ENCODE results near the gene C20orf144.

DNA sequence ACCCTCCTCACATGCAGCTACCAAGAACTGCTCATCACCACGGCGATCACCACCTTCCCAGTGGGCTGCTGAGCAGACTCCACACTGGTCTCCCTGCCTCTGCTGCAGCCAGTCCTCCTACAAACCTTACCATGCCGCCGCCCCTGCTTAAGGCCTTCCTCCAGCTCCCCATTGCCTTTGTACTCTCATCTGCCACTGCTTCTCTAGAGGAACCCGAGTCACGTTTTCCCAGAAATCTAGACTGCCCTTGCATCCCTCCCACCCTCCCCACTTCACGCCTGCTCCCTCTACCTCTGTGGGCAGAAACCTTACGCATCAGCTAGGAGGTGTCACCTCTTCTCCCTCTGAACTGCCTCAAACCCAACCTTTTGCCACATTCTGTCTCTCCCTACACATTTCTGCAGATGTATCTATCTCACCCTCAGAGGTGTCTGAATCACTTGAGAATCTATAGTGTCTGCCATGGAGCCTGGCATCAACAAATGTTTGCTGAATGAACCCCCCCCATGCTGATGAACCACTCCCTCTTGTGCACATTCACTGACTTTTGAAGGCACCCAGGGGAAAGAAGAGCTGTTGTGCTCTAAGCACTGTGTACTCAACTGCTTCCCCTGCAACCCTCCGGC, 19.7 kb downstream of the C20orf144 start:
- no peak for TF ChIP-seq CREB1 (IDR thresholded peaks at IDR 0.05; ENCODE audit: low read depth)
- TF ChIP-seq, protein P1, sequence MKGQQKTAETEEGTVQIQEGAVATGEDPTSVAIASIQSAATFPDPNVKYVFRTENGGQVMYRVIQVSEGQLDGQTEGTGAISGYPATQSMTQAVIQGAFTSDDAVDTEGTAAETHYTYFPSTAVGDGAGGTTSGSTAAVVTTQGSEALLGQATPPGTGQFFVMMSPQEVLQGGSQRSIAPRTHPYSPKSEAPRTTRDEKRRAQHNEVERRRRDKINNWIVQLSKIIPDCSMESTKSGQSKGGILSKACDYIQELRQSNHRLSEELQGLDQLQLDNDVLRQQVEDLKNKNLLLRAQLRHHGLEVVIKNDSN (IDR thresholded peaks at IDR 0.05), result no peak
- TF ChIP-seq FOXM1 (IDR thresholded peaks at IDR 0.05; ENCODE audit: borderline replicate concordance, low read depth), result no peak
- no peak for TF ChIP-seq MAX (IDR thresholded peaks at IDR 0.05)
- TF ChIP-seq EP300 (IDR thresholded peaks at IDR 0.05; ENCODE audit: borderline replicate concordance), result no peak
- TF ChIP-seq TCF12 (IDR thresholded peaks at IDR 0.05; ENCODE audit: low read depth), result no peak
- TF ChIP-seq CEBPB (IDR thresholded peaks at IDR 0.05), result no peak
- no peak for TF ChIP-seq TEAD4 (IDR thresholded peaks at IDR 0.05)
- TF ChIP-seq, protein P2, sequence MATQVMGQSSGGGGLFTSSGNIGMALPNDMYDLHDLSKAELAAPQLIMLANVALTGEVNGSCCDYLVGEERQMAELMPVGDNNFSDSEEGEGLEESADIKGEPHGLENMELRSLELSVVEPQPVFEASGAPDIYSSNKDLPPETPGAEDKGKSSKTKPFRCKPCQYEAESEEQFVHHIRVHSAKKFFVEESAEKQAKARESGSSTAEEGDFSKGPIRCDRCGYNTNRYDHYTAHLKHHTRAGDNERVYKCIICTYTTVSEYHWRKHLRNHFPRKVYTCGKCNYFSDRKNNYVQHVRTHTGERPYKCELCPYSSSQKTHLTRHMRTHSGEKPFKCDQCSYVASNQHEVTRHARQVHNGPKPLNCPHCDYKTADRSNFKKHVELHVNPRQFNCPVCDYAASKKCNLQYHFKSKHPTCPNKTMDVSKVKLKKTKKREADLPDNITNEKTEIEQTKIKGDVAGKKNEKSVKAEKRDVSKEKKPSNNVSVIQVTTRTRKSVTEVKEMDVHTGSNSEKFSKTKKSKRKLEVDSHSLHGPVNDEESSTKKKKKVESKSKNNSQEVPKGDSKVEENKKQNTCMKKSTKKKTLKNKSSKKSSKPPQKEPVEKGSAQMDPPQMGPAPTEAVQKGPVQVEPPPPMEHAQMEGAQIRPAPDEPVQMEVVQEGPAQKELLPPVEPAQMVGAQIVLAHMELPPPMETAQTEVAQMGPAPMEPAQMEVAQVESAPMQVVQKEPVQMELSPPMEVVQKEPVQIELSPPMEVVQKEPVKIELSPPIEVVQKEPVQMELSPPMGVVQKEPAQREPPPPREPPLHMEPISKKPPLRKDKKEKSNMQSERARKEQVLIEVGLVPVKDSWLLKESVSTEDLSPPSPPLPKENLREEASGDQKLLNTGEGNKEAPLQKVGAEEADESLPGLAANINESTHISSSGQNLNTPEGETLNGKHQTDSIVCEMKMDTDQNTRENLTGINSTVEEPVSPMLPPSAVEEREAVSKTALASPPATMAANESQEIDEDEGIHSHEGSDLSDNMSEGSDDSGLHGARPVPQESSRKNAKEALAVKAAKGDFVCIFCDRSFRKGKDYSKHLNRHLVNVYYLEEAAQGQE (IDR thresholded peaks at IDR 0.05; ENCODE audit: low read depth), result no peak
- TF ChIP-seq NFIC (IDR thresholded peaks at IDR 0.05), result no peak
- no peak for TF ChIP-seq ZBTB7A (IDR thresholded peaks at IDR 0.05; ENCODE audit: low read depth)

All from Ishikawa (cell line).